ENCODE data around the gene PLCH1. TPM values are rescaled to one million over a fixed set of nuclear protein-coding genes. Genes with fewer than 3 reads are reported as not detected.
A peak's percentile ranks its signal among the peaks of the same experiment; 100 is the strongest.

The PLCH1 gene
- total and polyA plus RNA-seq, 2 of the 8 experiments (the other 6 are each of a cell fraction or from before 2014, with no cell fraction given): 5.8 to 17.2 TPM

DNA sequence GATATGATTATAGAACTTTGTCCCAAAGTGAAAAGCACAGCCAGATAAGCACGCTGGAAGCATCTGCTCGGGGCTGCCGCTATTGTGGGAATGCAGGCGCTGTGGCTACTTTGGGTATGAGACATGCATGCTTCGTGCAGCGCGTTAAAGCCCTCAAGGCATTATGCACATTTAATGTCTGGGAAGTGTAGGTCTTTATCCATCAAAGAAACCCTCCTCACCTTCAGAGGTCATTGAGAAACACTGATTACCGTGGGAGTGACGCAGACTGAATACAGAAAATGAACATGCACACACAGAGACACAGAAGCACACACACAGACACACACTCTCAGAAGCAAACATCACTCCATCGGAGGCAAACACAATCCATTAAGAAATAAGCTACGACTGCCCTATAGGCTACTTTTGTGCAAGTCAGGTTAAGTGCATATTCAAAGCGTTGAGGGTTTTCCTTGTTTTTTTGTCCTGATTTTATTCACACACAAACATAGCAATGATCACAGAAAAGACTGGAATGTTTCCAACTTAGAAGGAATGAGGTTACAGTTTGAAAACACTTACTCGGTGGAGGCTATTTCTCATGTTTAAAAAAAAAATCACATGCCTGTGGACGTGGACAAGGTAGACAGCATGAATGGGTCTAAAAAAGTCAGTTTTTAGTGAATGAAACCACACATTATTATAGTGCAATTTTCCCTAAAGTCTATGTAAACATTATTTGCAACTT is 68.5 kb downstream of the PLCH1 start:
- H3K56ac ChIP-seq (replicated peaks; ENCODE audit: insufficient read length, low read depth, low read length): no peak overlapping the region
- H2BK20ac ChIP-seq (ENCODE audit: low read length): no peak overlapping the region
- H4K91ac ChIP-seq (replicated peaks; ENCODE audit: insufficient read length, low read length): no peak overlapping the region
- no peaks in the 10 kb centered on the region for H3K9me3 ChIP-seq (ENCODE audit: insufficient read depth in 2 of 2, low read depth in 1 of 2, low read length in 1 of 2)
- no peaks in the 10 kb centered on the region for H4K20me1 ChIP-seq (replicated peaks in 1 of 2; ENCODE audit: control insufficient read depth in 1 of 2, insufficient read depth in 2 of 2, low read length in 2 of 2)
- ChIA-PET POLR2A (ENCODE audit: partially characterized antibody) (no interaction called here), CTCF (ENCODE audit: partially characterized antibody) (no interaction called here)
- no peak overlapping the region for H3K4me3 ChIP-seq (ENCODE audit: extremely low read depth in 1 of 4, insufficient read depth in 2 of 4, low read depth in 3 of 4, low read length in 4 of 4)
- no peak overlapping the region for H3K9ac ChIP-seq (replicated peaks in 1 of 4; ENCODE audit: extremely low read depth in 1 of 4, low read depth in 3 of 4, low read length in 3 of 4)
- H3K4ac ChIP-seq (replicated peaks; ENCODE audit: insufficient read length, low read depth, low read length): no peak overlapping the region
- FAIRE-seq (peak; percentile 39), DNase-seq (ENCODE audit: low read depth in 1 of 2, low spot score in 2 of 2) (peak in 1 of 2 experiments; percentile 9)
- no peak overlapping the region for H2BK5ac ChIP-seq (ENCODE audit: low read depth, low read length)
- no peaks in the 10 kb centered on the region; the same call in 1 of the 2 replicates for H3K79me1 ChIP-seq (ENCODE audit: low read depth, low read length)
- no peak overlapping the region for H3K23ac ChIP-seq (ENCODE audit: insufficient read length)
- H3K27me3 ChIP-seq (replicated peaks in 1 of 4; ENCODE audit: control insufficient read depth in 3 of 4, extremely low read depth in 1 of 4, insufficient read depth in 3 of 4, low read length in 3 of 4): no peaks in the 10 kb centered on the region
- WGBS, 2 experiments (ENCODE audit: extremely low coverage in 1 of 2, insufficient coverage in 1 of 2, insufficient read length in 1 of 2, insufficient replicate concordance in 2 of 2, low coverage in 1 of 2, low lambda C conversion rate in 2 of 2, missing lambda C conversion rate in 1 of 2): 80% methylated on average over 14 of the region's 14 CpGs; no CpG with 5 or more reads in 1 of the 2 experiments
- H3K4me1 ChIP-seq (replicated peaks in 1 of 4; ENCODE audit: control insufficient read depth in 3 of 4, insufficient read depth in 4 of 4, low read length in 3 of 4): peaks cover 0 to 4% (median 1%) of the 10 kb centered on the region in 4 experiments; a peak in 2 of 7 replicates
- H2BK15ac ChIP-seq (ENCODE audit: low read length): no peak overlapping the region
- H2BK120ac ChIP-seq (replicated peaks; ENCODE audit: low read depth, low read length): no peak overlapping the region
- H2AFZ ChIP-seq (ENCODE audit: low read length): no peak overlapping the region
- no peaks in the 10 kb centered on the region for H3K23me2 ChIP-seq (ENCODE audit: low read depth, low read length)
- H4K5ac ChIP-seq (ENCODE audit: insufficient read length, low read depth, low read length): no peak overlapping the region
- no peaks in the 10 kb centered on the region for H3K36me3 ChIP-seq (ENCODE audit: control insufficient read depth in 2 of 4, insufficient read depth in 4 of 4, low read length in 3 of 4)
- no peak overlapping the region for H3K18ac ChIP-seq (ENCODE audit: extremely low read depth, low read length)
- H3K14ac ChIP-seq (ENCODE audit: insufficient read length): no peak overlapping the region
- no peak overlapping the region for H2BK12ac ChIP-seq (ENCODE audit: low read depth, low read length)
- no peaks in the 10 kb centered on the region for H3K79me2 ChIP-seq (ENCODE audit: control insufficient read depth in 1 of 2, insufficient read depth in 2 of 2, low read length in 2 of 2)
- H2AK5ac ChIP-seq (ENCODE audit: low read depth, low read length): 0 out of 2 replicates have a peak overlapping the region, but pooled peaks have one; percentile 29
- no peak overlapping the region for H3K27ac ChIP-seq (ENCODE audit: low read depth, low read length)
- no peak overlapping the region for H4K8ac ChIP-seq (ENCODE audit: extremely low read depth, insufficient read depth, low read length)
- no peak overlapping the region for H3K4me2 ChIP-seq (ENCODE audit: insufficient read depth in 1 of 2, low read depth in 2 of 2, low read length in 2 of 2)
- TF ChIP-seq POLR2A (IDR thresholded peaks at IDR 0.05; ENCODE audit: control extremely low read depth in 1 of 2, low read depth in 2 of 2, low read length in 2 of 2): no peak
- no peak for TF ChIP-seq TAF7 (optimal IDR thresholded peaks at IDR 0.05; ENCODE audit: borderline replicate concordance, low read depth, low read length)
- TF ChIP-seq RFX5 (IDR thresholded peaks at IDR 0.05; ENCODE audit: borderline replicate concordance, low read depth, low read length): no peak
- TF ChIP-seq KDM1A (IDR thresholded peaks at IDR 0.05; ENCODE audit: borderline replicate concordance, low read length): no peak
- TF ChIP-seq EP300 (IDR thresholded peaks at IDR 0.05; ENCODE audit: borderline replicate concordance in 1 of 2, low read depth in 2 of 2, low read length in 2 of 2): no peak
- TF ChIP-seq, protein P1, sequence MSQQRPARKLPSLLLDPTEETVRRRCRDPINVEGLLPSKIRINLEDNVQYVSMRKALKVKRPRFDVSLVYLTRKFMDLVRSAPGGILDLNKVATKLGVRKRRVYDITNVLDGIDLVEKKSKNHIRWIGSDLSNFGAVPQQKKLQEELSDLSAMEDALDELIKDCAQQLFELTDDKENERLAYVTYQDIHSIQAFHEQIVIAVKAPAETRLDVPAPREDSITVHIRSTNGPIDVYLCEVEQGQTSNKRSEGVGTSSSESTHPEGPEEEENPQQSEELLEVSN (IDR thresholded peaks at IDR 0.05): no peak
- TF ChIP-seq TAF1 (IDR thresholded peaks at IDR 0.05; ENCODE audit: low read depth, low read length): no peak
- TF ChIP-seq MAFK (IDR thresholded peaks at IDR 0.05; ENCODE audit: low read depth, low read length): no peak
- no peak for TF ChIP-seq SIRT6 (IDR thresholded peaks at IDR 0.05; ENCODE audit: low read length)
- no peak for TF ChIP-seq RNF2 (IDR thresholded peaks at IDR 0.05; ENCODE audit: borderline replicate concordance, low read depth, low read length, missing control alignments, poor library complexity, severe bottlenecking)
- no peak for TF ChIP-seq EZH2 (IDR thresholded peaks at IDR 0.05; ENCODE audit: low read depth, low read length, severe bottlenecking)
- no peak for TF ChIP-seq CHD2 (IDR thresholded peaks at IDR 0.05; ENCODE audit: low read length)
- TF ChIP-seq CREB1 (IDR thresholded peaks at IDR 0.05): no peak

Measured in H1 (cell line).